Measurements from ENCODE around the gene LACRT. TPM values are rescaled to one million over a fixed set of nuclear protein-coding genes. Genes with fewer than 3 reads are reported as not detected.

Gene LACRT
- total RNA-seq, 1 donor from 2014 or later: not detected

Other genes starting within 250 kb of the LACRT start
- 786 and 1,054 TPM in 2 replicates for gene ITGA5, start 215.6 kb downstream of the LACRT start, total RNA-seq
- gene GTSF1, start 161.3 kb downstream of the LACRT start, total RNA-seq: not detected in 2 replicates
- gene NCKAP1L, start 137.1 kb downstream of the LACRT start, total RNA-seq: 0.29 TPM in 1 of 2 replicates, not detected in the other
- gene PDE1B, start 85.3 kb downstream of the LACRT start, total RNA-seq: not detected in 2 replicates
- 0.15 TPM in 1 of 2 replicates, not detected in the other for gene PPP1R1A, start 46.2 kb downstream of the LACRT start, total RNA-seq
- not detected in 2 replicates for gene DCD, start 13.5 kb upstream of the LACRT start, total RNA-seq
- not detected in 2 replicates for gene MUCL1, start 219.6 kb upstream of the LACRT start, total RNA-seq

All from glomerular endothelial cell (primary cell).